ENCODE measurements around the gene DNAJC30. TPM values are rescaled to one million over a fixed set of nuclear protein-coding genes. Genes with fewer than 3 reads are reported as not detected.
A peak's percentile ranks its signal among the peaks of the same experiment; 100 is the strongest.

The DNAJC30 gene
- polyA plus RNA-seq, 1 donor (not counting 4 experiments of a cell fraction or from before 2014, with no cell fraction given): 4.9 TPM

GRCh38 chr7:73647725-73648592 lies 35.3 kb downstream of the DNAJC30 start:
- H3K4me2 ChIP-seq (ENCODE audit: control insufficient read depth, extremely low read depth, insufficient read depth, low read depth, low read length): peak overlapping the region; percentile 80
- H2AFZ ChIP-seq (ENCODE audit: control insufficient read depth, low read length): peak overlapping the region; percentile 60
- no peaks in the 10 kb centered on the region for H3K36me3 ChIP-seq (ENCODE audit: control insufficient read depth in 2 of 2, extremely low read depth in 1 of 2, insufficient read depth in 2 of 2, low read length in 2 of 2)
- no peak for DNase-seq (ENCODE audit: low read depth, low spot score)
- no peak overlapping the region for H3K27ac ChIP-seq (ENCODE audit: control insufficient read depth, insufficient read depth, low read length)
- no peaks in the 10 kb centered on the region for H3K9me1 ChIP-seq (ENCODE audit: control insufficient read depth, extremely low read depth, insufficient read depth, low read length)
- no peaks in the 10 kb centered on the region for H4K20me1 ChIP-seq (ENCODE audit: control insufficient read depth, extremely low read depth, insufficient read depth, low read length)
- H3K4me3 ChIP-seq (ENCODE audit: control insufficient read depth in 2 of 3, extremely low read depth in 1 of 3, insufficient read depth in 2 of 3, low read depth in 1 of 3, low read length in 3 of 3): peak overlapping the region; percentile 26 to 62 (median 51)
- no peaks in the 10 kb centered on the region for H3K9me3 ChIP-seq (ENCODE audit: control insufficient read depth, low read depth, low read length)
- FAIRE-seq: no peak
- H3K27me3 ChIP-seq (ENCODE audit: control insufficient read depth, extremely low read depth, insufficient read depth, low read length): peaks cover 41% of the 10 kb centered on the region
- dilution Hi-C loops (cut with MboI; ENCODE audit: extremely low pct_ligation_motif_present, low sequenced_read_pairs): no loop called here
- peaks cover 5% of the 10 kb centered on the region for H3K4me1 ChIP-seq (ENCODE audit: control insufficient read depth, extremely low read depth, insufficient read depth, low read length)
- no peaks in the 10 kb centered on the region for H3K79me2 ChIP-seq (ENCODE audit: control insufficient read depth, insufficient read depth, low read length)
- peak overlapping the region; percentile 47 for H3K9ac ChIP-seq (ENCODE audit: control insufficient read depth, extremely low read depth, insufficient read depth, low read length)
- peak; percentile 86 for TF ChIP-seq EZH2 (IDR thresholded peaks at IDR 0.05; ENCODE audit: low read length)
- TF ChIP-seq CTCF (optimal IDR thresholded peaks at IDR 0.05 in 1 of 3, IDR thresholded peaks at IDR 0.05 in 1 of 3, conservative IDR thresholded peaks at IDR 0.05 in 1 of 3; ENCODE audit: extremely low read depth in 1 of 3, insufficient read depth in 2 of 3, low read length in 3 of 3): peak in 2 of 3 experiments; percentile 21 to 30

- Histone ChIP-seq H3K36me3 (ENCODE audit: control insufficient read depth in 2 of 2, extremely low read depth in 1 of 2, insufficient read depth in 2 of 2, low read length in 2 of 2) (no peaks in the 10 kb centered on the region), H3K9ac (ENCODE audit: control insufficient read depth, extremely low read depth, insufficient read depth, low read length) (no peak overlapping the region), H3K27me3 (ENCODE audit: control insufficient read depth, extremely low read depth, insufficient read depth, low read length) (peaks cover 41% of the 10 kb centered on the region), H4K20me1 (ENCODE audit: control insufficient read depth, extremely low read depth, insufficient read depth, low read length) (no peaks in the 10 kb centered on the region), H3K9me3 (ENCODE audit: control insufficient read depth, low read depth, low read length) (no peaks in the 10 kb centered on the region), H3K4me1 (ENCODE audit: control insufficient read depth, extremely low read depth, insufficient read depth, low read length) (peaks cover 5% of the 10 kb centered on the region), H2AFZ (ENCODE audit: control insufficient read depth, low read length) (no peak overlapping the region), H3K9me1 (ENCODE audit: control insufficient read depth, extremely low read depth, insufficient read depth, low read length) (no peaks in the 10 kb centered on the region), H3K79me2 (ENCODE audit: control insufficient read depth, insufficient read depth, low read length) (no peaks in the 10 kb centered on the region), H3K4me3 (ENCODE audit: control insufficient read depth in 2 of 3, extremely low read depth in 1 of 3, insufficient read depth in 2 of 3, low read depth in 1 of 3, low read length in 3 of 3) (no peak overlapping the region), H3K4me2 (ENCODE audit: control insufficient read depth, extremely low read depth, insufficient read depth, low read depth, low read length) (peak overlapping the region; percentile 27), H3K27ac (ENCODE audit: control insufficient read depth, insufficient read depth, low read length) (no peak overlapping the region)
- no peak for DNase-seq (ENCODE audit: low read depth, low spot score)
- dilution Hi-C loops (cut with MboI; ENCODE audit: extremely low pct_ligation_motif_present, low sequenced_read_pairs): no loop called here
- no peak for FAIRE-seq
- TF ChIP-seq CTCF (optimal IDR thresholded peaks at IDR 0.05 in 1 of 3, IDR thresholded peaks at IDR 0.05 in 1 of 3, conservative IDR thresholded peaks at IDR 0.05 in 1 of 3; ENCODE audit: extremely low read depth in 1 of 3, insufficient read depth in 2 of 3, low read length in 3 of 3): no peak
- TF ChIP-seq EZH2 (IDR thresholded peaks at IDR 0.05; ENCODE audit: low read length): peak; percentile 0
Measured at GRCh38 chr7:73646785-73647724, 36.2 kb downstream of the DNAJC30 start.
